Hippocampal formation (tissue), 2 donors: ENCODE data around the gene SCIN.
A peak's percentile ranks its signal among the peaks of the same experiment; 100 is the strongest.
"Not testable (repeated sequence)": the region's sequence is repeated elsewhere in the genome, so short reads cannot be mapped to it uniquely, and the experiment has no call there.

Experiments
- DNase-seq, 2 donors: peaks; one replicate each; lab custom pipeline; 2025; lab: John Stamatoyannopoulos, UW

SCIN gene

DNA sequence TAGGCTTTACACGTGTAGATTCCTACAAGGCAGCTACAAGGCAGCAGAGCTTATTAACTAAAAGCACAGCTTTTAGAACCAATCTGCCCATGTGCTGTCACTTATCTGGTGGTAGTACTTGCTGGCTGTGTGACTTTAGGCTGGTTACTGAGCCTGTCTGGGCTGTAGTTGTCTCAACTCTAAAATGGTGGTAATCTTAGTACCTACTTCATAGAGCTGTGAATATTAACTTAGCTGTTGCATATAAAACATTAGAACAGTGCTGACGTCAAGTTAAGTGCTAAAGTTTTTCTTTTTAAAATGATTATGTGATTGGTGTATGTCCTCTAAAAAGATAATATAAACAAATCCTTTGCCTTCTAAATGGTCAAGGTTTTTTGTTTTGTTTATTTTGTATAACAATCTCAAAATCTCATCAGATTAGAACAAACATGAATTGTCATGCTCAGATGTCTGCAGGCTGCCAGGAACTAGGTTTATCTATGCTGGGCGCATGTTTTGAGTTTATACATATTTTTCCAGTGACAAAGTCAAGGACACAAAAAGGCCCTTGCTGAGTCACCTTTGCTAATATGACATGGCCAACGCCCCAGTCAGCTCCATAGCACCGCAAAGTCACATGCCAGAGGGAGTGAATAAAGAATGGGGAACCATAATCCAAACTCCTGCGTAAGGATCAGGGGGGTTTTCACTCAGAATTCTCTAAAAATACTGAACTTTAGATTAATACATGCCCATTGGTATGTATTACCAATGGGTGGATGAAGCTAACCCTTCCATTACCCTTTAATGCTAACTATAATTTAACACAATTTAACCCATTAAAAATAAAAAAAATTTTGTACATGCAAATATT, 77.1 kb downstream of the SCIN start:
- no peak for DNase-seq

DNA sequence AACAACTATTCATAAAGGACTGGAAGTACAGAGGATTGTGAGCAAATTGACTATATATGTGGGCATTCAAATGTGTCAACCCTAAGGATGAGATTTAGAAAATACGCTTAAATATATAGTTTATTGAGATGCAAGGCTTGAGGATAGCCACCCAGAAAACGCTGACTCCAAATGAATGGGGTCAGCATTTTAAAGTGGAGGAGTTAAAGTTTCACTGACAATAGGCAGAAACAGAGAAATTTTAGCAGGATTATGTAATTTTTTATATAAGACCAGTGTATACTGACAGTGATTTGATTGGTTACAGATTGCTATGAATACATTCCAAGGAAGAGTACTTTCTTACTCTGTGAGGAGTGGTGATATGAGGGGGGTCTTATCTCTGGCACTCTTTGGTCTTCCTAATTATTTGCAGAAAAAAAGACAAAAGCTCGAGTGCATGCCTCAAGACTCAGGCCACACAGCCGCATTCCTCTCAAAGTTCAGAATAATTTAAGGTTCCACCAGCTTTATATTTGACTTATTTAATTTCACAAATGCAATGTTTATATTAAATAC, 78.3 kb downstream of the SCIN start:
- DNase-seq: no peak

DNA sequence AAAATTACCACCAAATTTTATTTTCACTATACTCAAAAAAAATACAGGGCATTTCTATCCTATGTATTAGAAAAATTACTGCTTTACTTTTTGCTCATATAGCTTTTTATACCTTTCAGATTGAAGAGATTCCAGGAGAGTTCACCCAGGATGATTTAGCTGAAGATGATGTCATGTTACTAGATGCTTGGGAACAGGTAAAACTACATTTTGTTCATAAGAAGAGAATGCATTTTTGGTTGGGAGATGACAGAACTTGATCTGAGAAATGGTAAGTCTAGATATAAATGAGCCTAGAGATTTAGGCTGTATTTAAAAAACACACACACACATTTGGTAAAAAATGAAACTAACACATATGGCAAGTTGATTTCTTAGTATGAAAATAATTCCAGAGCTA, 78.8 kb downstream of the SCIN start:
- no peak for DNase-seq

DNA sequence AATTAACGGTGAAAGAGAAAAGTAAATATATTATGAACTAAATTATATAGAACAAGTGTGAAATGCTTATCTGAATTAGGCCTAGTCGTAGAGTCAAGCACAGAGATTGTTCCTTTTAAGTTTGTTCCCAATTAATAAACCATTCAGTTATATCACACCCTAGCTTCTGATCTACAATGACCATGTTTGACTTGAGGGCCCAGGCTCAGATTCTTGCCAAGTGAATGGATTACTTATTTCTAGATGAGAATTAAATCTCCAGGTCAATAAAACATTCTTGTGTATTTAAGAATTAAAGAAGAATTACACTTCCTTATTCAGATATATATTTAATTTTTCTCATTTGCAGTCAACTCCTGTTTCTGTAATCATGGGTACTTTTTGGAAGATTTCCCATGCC, 79.6 kb downstream of the SCIN start:
- DNase-seq: no peak

DNA sequence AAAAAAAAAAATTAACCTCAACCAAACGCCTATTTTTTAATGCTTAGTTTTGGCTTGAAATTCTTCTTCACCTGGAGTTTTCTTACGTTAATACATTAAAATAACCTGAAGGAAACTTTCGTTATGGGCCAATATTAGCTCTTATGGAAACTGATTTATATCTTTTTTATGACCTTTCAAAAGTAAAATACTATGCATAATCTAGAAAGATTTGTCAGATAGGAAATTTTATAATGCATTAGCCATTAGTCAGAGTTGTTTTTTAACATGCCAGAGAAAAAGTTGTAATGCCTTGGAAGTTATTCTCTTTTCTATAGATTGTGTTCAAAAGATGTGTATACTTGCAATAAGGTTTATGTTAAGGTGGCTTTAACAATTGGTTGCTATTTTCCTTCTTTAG, 82.6 kb downstream of the SCIN start:
- no peak for DNase-seq

DNA sequence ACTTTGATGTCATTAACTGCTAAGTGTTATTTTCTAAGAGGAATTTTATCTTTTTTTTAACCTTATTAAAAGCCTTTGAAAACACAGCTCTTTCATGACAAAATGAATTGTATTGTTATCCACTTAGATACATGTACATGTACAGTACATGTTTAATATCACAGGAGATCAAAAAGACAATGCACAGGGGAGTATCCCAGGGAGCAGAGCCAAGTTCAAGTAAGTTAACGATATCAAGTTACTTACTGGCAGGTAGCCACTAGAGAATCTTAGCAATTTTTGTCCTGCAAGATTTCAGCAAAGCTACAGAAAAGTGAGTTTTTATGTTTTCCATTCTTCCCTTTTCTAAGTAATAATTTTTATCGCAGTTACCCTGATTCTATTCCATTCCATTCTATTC, 83.0 kb downstream of the SCIN start:
- DNase-seq: no peak

DNA sequence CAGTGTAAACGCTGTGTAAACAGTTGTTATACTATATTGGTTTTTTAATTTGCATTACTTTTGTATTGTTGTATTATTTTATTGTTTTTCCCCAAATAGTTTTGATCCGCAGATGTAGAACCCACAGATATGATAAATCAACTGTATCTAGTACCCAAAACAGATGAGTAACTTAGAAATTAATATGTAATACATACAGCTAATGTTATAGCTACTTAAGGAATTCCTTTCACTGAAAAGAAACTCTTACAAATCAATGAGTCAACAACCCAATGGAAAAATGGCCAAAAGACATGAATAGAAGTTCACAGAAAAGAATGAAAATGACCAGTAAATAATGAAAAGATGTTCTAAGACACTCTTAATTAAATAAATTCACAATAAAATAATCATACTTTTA, 84.6 kb downstream of the SCIN start:
- DNase-seq: no peak

DNA sequence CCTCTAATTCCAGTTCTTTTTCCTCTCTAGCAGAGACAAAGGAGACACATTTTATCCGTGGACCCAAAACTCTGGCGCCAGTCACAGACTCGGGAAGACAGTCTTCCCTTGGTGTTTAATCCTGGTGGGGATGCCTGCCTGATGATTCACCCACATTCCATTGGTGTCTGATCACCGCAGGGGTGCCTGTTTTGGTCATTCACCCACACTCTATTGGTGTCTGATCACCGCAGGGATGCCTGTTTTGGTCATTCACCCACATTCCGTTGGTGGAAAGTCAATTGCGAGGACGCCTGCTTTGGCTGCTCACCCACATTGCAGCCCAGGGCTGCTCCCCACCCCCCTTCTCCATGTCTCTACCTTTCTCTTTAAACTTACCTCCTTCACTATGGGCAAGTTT, 89.9 kb downstream of the SCIN start:
- not testable (repeated sequence) for DNase-seq

DNA sequence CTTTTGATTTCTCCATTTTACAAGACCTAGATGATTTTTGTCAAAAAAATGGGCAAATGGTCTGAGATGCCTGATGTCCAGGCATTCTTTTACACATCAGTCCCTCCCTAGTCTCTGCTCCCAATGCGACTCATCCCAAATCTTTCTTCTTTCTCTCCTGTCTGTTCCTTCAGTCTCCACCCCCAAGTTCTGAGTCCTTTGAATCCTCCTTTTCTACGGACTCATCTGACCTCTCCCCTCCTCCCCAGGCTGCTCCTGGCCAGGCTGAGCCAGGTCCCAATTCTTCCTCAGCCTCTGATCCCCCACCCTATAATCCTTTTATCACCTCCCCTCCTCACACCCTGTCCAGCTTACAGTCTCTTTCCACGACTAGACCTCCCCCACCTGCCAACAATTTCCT, 90.5 kb downstream of the SCIN start:
- not testable (repeated sequence) for DNase-seq

DNA sequence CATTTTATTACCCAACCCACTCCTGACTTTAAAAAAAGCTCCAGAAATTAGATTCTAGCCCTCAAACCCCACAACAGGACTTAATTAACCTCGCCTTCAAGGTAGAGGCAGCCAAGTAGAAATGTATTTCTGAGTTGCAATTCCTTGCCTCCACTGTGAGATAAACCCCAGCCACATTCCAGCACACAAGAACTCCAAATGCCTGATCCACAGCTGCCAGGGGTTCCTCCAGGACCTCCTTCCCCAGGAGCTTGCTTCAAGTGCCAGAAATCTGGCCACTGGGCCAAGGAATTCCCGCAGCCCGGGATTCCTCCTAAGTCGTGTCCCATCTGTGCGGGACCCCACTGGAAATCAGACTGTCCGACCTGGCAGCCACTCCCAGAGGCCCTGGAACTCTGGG, 91.1 kb downstream of the SCIN start:
- DNase-seq: no peak

DNA sequence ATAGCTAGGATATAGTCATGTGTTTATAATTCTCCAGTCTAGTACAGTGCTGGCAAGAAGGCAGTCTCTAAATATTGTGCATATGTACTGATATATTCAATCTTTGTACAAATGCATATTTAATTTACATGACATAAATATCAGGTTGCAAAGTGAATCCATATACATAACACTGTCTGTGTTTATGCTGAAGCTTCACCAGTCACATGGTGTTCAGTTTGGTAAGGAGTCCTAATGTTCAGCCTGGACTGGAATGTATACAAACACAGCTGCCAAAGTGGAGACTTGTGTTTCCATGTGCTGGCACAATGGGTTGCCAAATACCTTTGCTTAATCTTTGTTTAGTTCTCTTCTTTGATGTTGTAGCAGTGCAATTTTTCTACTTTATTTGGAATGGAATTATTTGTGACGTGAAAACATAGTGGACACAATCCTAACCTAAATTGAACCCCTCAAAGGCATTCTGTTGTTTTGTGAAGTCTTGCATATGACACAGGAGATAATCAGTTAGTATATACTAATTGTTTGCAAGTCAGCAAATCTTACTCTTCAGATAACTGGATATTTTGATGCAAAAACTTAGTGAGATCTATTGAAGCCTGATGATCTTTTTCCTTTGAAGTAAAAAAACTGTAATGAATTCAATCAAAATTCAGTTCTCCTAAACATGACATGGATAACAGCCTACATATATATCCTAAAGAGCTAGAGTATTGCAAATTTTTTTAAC, 99.6 kb downstream of the SCIN start:
- no peak for DNase-seq

DNA sequence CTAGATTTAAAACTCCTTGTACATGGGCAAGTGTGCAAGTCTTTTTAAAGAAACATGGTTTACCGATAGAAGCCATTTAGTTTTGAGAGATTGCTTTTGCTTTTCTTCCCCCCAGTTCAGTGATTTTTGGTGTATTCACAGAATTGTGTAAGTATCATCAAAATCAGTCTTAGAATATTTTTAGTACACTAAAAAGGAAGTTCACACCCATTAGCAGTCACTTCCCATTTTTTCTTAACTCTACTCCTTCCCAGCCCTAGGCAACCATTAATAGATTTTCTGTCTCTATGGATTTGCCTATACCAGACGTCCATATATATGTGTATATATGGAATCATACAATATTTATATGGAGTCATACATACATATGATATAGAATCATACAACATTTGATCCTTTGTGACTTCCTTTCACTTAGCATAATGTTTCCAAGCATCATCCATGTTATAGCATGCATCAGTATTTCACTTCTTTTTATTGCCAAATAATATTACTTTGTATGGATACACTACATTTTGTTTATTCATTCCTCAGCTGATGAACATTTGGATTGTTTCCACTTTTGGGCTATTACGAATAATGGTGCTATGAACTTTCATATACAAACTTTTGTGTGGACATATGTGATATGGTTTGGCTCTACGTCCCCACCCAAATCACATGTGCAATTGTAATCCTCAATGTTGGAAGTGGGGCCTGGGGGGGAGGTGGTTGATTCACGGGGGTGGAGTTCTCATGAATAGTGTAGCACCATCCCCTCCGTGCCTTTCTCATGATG, 100.4 kb downstream of the SCIN start:
- DNase-seq: no peak

DNA sequence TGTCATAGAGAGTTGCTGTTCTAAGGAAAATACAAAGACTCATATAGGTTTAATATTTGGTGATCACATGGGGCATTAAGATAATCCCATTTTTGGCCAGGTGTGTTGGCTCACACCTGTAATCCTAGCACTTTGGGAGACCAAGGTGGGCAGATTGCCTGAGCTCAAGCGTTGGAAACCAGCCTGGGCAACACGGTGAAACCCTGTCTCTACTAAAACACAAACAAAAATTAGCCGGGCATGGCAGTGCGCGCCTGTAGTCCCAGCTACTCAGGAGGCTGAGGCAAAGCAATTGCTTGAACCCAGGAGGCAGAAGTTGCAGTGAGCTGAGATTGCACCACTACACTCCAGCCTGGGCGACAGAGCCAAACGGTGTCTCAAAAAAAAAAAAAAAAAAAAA, 102.9 kb downstream of the SCIN start:
- DNase-seq: not testable (repeated sequence)

DNA sequence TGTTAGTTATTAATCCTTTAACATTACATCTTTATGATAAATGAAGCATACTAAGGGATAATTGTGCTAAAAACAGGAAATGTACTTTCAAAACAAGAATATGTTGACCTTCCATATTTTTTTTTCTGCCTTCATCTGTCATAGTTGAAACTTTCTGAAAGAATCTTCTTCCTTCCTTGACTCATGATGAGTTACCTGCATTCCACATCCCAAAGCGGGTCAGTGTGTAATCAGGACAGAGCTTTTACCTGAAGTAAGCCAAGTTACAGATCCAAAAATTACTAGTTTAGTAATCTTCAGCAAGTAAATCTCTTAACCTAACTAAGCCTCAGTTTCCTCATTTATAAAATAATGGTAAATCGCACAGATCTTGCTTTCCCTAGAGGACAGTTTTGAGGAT, 103.5 kb downstream of the SCIN start:
- no peak for DNase-seq

DNA sequence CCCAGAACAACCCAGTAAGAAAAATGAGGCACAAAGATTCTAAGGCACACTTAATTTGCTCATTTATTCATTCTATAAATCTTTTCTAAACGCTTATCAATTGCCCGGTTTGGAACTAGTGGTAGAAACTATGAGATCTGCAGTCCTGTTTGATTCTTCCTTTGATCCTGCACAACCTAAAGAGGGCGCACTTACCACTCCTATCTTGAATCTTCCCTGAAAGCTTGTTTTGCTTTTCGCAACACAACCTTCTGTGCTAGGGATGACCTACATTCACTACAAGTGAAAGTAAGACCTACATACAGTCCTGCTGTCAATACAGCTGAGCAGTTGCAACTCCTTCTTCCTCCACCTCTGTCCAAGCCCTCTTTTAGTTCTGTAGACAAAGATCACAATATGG, 104.3 kb downstream of the SCIN start:
- no peak for DNase-seq

DNA sequence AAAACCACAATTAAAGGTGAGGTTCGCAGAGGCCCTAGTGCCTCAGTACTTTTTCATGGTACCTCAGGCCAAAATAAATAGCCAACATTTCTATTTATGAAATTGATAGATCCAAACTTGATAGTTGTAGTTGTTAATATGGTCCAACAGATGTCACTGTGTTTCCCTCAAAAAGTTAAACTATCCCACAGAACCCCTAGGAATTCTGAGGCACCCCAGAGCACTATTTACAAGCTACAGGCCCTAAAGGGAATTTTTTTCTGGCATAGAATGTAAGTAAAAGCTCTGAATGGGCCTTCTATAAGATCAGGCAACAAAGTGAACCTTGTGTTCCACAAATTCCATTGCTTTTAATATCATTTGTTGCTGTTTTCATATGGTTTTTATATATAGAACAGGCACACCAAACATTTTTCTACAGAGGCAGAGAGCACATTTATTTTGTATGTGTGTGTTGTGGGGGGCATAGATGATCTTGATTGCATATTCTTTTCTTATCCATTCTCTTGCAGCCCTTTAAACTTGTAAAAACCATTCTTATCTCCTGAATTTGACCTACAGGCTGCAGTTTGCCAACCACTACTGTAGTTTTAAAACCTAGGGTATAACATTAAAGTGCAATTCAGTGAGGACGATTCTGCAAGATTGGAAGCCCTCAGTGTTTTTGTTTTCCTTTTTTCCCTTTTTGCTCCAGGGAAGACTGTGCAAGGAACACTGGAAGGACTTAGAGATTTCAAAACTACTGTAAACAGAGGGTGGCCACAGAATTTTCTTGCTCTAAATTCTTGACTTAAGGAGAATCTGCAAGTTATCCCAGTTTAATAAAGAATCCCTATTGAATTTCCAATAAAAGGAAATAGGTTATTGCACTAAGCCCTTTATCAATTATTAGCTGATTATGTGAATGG, 113.4 kb downstream of the SCIN start:
- no peak for DNase-seq

DNA sequence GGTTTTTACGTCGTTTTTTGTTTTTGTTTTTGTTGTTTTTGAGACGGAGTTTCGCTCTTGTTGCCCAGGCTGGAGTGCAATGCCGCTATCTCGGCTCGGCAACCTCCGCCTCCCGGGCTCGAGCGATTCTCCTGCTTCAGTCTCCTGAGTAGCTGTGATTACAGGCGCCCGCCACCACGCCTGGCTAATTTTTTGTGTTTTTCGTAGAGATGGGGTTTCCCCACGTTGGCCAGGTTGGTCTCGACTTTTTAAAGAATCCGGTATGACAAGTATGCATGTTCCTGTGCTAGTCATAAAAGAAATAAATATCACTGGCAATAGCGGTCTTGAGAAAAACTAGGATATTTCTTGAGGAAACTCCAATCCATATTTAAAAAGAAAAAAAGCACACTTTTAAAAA, 114.2 kb downstream of the SCIN start:
- DNase-seq: no peak

DNA sequence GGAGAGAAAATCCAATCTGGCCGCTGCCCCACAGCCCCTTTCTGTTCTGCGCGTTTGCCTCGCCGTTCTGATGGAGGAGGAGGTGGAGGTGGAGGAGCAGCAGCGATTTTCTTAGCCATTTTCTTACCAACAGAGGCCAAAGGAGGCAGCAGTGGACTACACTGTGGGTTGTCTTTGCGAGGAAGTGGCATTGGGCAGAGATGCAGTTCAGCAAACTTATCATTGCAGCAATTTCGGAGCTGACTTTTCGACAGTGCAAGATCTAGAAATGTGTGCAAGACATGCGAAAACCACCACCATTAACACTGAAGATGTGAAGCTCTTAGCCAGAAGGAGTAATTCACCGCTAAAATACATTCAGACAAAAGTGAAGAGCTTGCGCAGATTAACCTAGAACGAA, 115.0 kb downstream of the SCIN start:
- DNase-seq: peak in 1 of 2 donors; percentile 24

DNA sequence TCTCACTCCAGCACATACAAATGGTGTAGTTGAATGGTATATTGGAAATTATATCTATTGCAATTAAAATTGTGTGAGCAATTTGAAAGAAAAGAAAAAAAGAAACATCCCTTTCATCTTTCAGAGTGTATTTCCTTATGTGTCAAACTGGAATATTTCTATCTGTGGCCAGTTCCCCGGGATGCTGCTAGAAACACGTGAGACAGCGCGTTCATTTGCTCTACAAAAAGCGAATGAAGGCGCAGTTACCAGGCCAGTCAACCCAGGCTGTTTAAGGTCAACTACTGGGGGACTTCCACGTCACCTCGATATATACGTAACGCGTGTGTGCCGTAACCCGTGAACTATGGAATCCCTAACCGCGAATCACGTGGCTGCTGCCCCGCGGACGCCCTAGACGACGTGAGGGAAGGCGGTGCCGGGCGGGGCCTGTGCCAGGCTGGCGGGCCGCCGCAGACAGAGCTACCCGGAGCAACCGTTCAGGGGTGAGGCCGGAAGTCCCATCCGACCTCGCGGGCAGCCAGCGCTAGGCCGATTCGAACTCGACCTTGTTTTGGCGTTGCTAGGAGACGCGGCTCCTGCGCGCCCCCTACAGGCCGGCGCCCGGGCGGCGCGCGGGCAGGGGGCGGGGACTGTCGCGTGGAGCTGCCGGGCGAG, 115.8 kb downstream of the SCIN start:
- DNase-seq: peak; percentile 76 to 84

DNA sequence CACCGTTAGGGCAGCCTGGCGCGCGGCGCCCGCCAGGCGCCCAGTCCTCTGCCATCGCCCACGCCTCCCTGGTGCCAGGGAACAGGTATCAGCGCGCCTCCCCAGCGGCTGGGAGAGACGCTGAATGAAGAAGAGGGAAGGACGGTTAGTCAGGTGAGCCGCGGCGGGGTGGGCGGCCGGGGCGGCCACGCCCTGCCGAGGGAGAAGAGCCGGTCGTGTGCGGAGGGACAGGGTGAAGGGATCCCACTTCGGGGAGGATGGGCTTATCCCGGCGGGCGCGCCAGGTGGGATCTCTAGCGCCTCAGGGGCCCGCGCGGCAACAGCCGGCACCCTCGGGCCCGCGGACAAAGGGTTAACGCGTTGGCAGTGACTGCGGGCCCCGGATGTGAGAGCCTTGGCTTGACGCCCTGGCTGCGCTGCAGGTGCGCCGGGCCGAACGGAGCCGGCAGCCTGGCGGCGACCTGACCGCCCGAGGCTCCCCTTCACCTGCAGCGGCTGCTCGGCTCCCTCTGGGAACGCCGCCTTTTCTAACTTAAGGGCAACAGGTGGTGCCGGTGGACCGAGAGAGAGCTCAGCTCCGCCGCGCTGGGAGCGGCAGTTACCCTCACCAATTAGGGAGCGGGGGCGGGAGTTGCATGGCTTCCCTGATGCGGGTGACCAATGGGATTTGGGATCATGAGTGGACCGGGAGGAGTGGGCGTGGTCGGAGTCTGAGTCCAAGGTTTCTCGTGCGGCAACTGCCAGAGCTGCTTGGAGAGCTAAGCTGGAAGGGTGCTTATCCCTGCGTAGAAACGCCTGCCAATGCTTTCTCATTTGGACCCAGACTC, 116.6 kb downstream of the SCIN start, which contains the start of gene ARL4A:
TSS of gene ARL4A (plus strand) at position 743 of the 827 bp plus-strand sequence. CDS start 622 bp downstream, outside the sequence.
- DNase-seq: peak; percentile 96 to 98
